OCI-LY7 (cell line): Measurements from ENCODE around the gene MRPL36. TPM values are rescaled to one million over a fixed set of nuclear protein-coding genes. Genes with fewer than 3 reads are reported as not detected.

Experiments
- BruUV-seq: library from RNA; stranded (reverse); fragments of 400-500 nt; replicated peaks from 2 replicates; lab custom pipeline; 2021; lab: Mats Ljungman, UMichigan
- CTCF ChIA-PET: fragments of 300-600 bp; sonication (Branson Sonifier 250); formaldehyde crosslinking; loops from one replicate; lab custom pipeline; 2022; ENCODE audit warnings: antibody characterized with exemption; ENCODE audit not compliant: unreplicated experiment; lab: Charles Lee
- POLR2A ChIA-PET: fragments of 300-600 bp; sonication (Branson Sonifier 250); formaldehyde crosslinking; loops from one replicate; lab custom pipeline; 2022; ENCODE audit warnings: antibody characterized with exemption; lab: Charles Lee
- DNase-seq: peaks from one replicate; pipeline ENCODE4 v3.0.0-alpha.2; 2015; ENCODE audit warnings: low spot score
- H2AFZ ChIP-seq: fragments of 200-600 bp; sonication (generic), shearing (Covaris generic); 2 replicates; pipeline ENCODE4 v1.6.1; 2014; ENCODE audit warnings: mild to moderate bottlenecking, antibody characterized with exemption, low read length, moderate library complexity
- H3K27ac ChIP-seq: fragments of 200-600 bp; sonication (generic); 2 replicates; pipeline ENCODE4 v1.5.1; 2014; ENCODE audit warnings: mixed run types, low read depth, mild to moderate bottlenecking, moderate library complexity, low read length, inconsistent platforms; ENCODE audit not compliant: poor library complexity, severe bottlenecking
- H3K36me3 ChIP-seq: fragments of 200-600 bp; sonication (generic); 2 replicates; pipeline ENCODE4 v1.6.1; 2014; ENCODE audit warnings: mild to moderate bottlenecking, antibody characterized with exemption, low read length, moderate library complexity, mixed read lengths; ENCODE audit not compliant: insufficient read depth
- H3K4me1 ChIP-seq: fragments of 200-600 bp; sonication (generic); 2 replicates; pipeline ENCODE4 v1.5.1; 2014; ENCODE audit warnings: mild to moderate bottlenecking, low read length; ENCODE audit not compliant: insufficient read depth, poor library complexity, severe bottlenecking
- H3K4me2 ChIP-seq: fragments of 200-600 bp; sonication (generic); 2 replicates; pipeline ENCODE4 v1.6.1; 2014; ENCODE audit warnings: mild to moderate bottlenecking, low read length
- H3K4me3 ChIP-seq: fragments of 200-600 bp; sonication (generic); 2 replicates; pipeline ENCODE4 v1.5.1; 2014; ENCODE audit warnings: mild to moderate bottlenecking, low read depth, low read length; ENCODE audit not compliant: poor library complexity, severe bottlenecking
- H3K79me2 ChIP-seq: fragments of 200-600 bp; sonication (generic); 2 replicates; pipeline ENCODE4 v1.6.1; 2016; ENCODE audit warnings: low read depth, mild to moderate bottlenecking, low read length, moderate library complexity, mixed read lengths; ENCODE audit not compliant: insufficient read depth
- H3K9me2 ChIP-seq: fragments of 200-600 bp; sonication (generic); 2 replicates; pipeline ENCODE4 v1.6.1; 2016; ENCODE audit warnings: mild to moderate bottlenecking, low read length, mixed read lengths; ENCODE audit not compliant: insufficient read depth
- H3K9me3 ChIP-seq: fragments of 200-600 bp; sonication (generic); 2 replicates; pipeline ENCODE4 v1.6.1; 2014; ENCODE audit warnings: mild to moderate bottlenecking, mixed run types, low read length, mixed read lengths
- H4K20me1 ChIP-seq: fragments of 200-600 bp; sonication (generic); 2 replicates; pipeline ENCODE4 v1.6.1; 2014; ENCODE audit warnings: mild to moderate bottlenecking, antibody characterized with exemption, low read length, moderate library complexity, mixed read lengths; ENCODE audit not compliant: insufficient read depth
- EZH2phosphoT487 ChIP-seq: fragments of 200-600 bp; sonication (generic); IDR thresholded peaks from 2 replicates; pipeline ENCODE4 v1.6.1; 2018; ENCODE audit warnings: low read depth, borderline replicate concordance, mild to moderate bottlenecking, mixed run types, antibody characterized with exemption, low read length, moderate library complexity, mixed read lengths
- intact Hi-C: fragments of 100-400 bp; cut with micrococcal nuclease; formaldehyde crosslinking; loops from one replicate; pipeline ENCODE4 v1.10.0; 2022; ENCODE audit not compliant: unreplicated experiment
- total RNA-seq, 2 experiments: library from RNA; depleted of rRNA in 1 of 2; stranded (reverse); fragments of >200 nt in 1 of 2; shearing (Covaris generic) in 1 of 2; gene quantifications; 2 replicates each; pipeline ENCODE4 v1.2.3, GENCODE V29; 2014 to 2022
- TF ChIP-seq, protein P1 (sequence below): fragments of 200-600 bp; sonication (generic); conservative IDR thresholded peaks from 2 replicates; pipeline ENCODE4 v1.5.1; 2014; ENCODE audit warnings: mild to moderate bottlenecking, antibody characterized with exemption, low read length, moderate library complexity, mixed read lengths

MRPL36 gene
- total RNA-seq, 2 experiments from 2014 or later: 91.7 to 93.8 TPM

DNA sequence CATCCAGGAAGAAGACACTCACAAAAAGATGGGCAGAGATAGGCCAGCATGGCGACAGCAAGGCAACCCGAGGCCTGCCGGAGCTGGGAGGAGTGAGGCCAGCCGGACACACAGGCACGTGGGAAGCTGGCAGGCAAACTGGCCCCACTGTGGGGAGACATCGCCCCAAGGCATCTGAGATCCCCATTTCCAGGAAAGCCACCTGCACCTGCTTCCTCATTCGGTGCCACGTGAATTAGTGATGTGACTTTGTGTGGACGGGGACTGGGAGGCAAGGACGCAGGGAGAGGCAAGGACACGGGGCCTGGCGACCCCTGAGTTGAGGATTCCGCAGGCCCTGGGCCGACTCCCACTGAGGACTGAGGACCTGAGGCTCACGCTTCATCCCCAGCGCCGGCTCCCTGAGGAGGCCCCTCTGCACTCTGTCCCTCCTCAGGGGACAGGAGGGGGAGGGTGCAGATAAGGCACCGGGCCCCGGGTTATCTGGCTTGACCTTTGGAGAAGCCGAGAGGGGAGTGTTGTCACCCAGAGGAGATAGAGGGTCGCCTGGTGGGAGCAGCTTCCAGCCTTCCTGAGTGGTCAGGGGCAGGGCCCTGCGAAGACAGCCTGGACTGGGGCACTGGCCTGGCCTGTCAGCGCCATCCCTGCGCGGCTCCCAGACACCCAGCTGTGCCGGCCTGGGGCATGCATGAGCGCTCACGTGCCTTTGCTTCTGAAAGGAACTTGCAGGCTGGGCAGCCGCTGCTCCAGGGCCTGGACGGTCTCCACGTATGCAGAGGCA is 41.3 kb upstream of the MRPL36 start:
- Histone ChIP-seq H4K20me1 (no peaks in the 10 kb centered on the region), H2AFZ (no peak overlapping the region), H3K4me3 (no peak overlapping the region), H3K27ac (no peak overlapping the region), H3K4me2 (no peak overlapping the region), H3K36me3 (no peaks in the 10 kb centered on the region), H3K9me3 (no peaks in the 10 kb centered on the region), H3K79me2 (no peaks in the 10 kb centered on the region), H3K4me1 (no peaks in the 10 kb centered on the region), H3K9me2 (no peaks in the 10 kb centered on the region)
- no TSS peak for BruUV-seq
- no peak for DNase-seq
- TF ChIP-seq EZH2phosphoT487: no peak
- TF ChIP-seq, protein P1, sequence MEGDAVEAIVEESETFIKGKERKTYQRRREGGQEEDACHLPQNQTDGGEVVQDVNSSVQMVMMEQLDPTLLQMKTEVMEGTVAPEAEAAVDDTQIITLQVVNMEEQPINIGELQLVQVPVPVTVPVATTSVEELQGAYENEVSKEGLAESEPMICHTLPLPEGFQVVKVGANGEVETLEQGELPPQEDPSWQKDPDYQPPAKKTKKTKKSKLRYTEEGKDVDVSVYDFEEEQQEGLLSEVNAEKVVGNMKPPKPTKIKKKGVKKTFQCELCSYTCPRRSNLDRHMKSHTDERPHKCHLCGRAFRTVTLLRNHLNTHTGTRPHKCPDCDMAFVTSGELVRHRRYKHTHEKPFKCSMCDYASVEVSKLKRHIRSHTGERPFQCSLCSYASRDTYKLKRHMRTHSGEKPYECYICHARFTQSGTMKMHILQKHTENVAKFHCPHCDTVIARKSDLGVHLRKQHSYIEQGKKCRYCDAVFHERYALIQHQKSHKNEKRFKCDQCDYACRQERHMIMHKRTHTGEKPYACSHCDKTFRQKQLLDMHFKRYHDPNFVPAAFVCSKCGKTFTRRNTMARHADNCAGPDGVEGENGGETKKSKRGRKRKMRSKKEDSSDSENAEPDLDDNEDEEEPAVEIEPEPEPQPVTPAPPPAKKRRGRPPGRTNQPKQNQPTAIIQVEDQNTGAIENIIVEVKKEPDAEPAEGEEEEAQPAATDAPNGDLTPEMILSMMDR: no peak
- ChIA-PET CTCF (no interaction called here), POLR2A (interaction anchor here (0.7 kb wide), 1 partner anchor 55 kb away, joined by 3 read pairs; no protein-coding TSS in a partner anchor)
- intact Hi-C loops: no loop called here

DNA sequence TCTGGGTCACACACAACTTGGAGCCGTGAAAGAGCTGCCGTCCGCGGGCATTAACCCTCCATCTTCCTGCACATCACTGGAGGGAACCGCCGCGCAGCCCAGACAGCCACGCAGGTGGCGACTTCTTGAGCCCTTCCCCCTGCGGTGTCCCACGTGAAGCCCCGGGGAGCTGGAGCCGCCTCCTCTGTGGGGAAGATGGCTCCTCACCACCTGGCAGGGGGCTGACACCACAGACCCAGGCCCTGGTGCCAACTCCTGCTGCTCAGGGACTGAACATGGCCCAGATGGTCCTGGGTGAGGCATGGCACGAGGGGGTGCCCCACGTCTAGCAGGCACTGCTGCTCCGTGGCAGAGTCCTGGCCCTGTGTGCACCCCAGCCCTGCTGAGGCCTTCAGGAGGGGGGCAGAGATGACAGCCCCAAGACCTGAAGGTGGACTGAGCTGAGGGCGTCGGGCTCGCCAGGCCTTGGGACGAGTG is 40.5 kb upstream of the MRPL36 start:
- Histone ChIP-seq H3K4me1 (no peaks in the 10 kb centered on the region), H3K79me2 (no peaks in the 10 kb centered on the region), H3K9me2 (no peaks in the 10 kb centered on the region), H3K27ac (no peak overlapping the region), H3K36me3 (no peaks in the 10 kb centered on the region), H4K20me1 (no peaks in the 10 kb centered on the region), H3K4me2 (no peak overlapping the region), H3K9me3 (no peaks in the 10 kb centered on the region), H3K4me3 (no peak overlapping the region), H2AFZ (no peak overlapping the region)
- intact Hi-C loops: no loop called here
- TF ChIP-seq EZH2phosphoT487: no peak
- TF ChIP-seq, protein P1: no peak
- no TSS peak for BruUV-seq
- DNase-seq: no peak
- ChIA-PET CTCF (no interaction called here), POLR2A (no interaction called here)

GRCh38 chr5:1838013-1838412 is 38.4 kb upstream of the MRPL36 start:
- H3K4me2 ChIP-seq: no peak overlapping the region
- no peaks in the 10 kb centered on the region for H3K36me3 ChIP-seq
- CTCF ChIA-PET: no interaction called here
- H3K4me3 ChIP-seq: no peak overlapping the region
- no peaks in the 10 kb centered on the region for H4K20me1 ChIP-seq
- no peak overlapping the region for H2AFZ ChIP-seq
- no peak overlapping the region for H3K27ac ChIP-seq
- no peak for DNase-seq
- H3K79me2 ChIP-seq: no peaks in the 10 kb centered on the region
- BruUV-seq: no TSS peak
- intact Hi-C loops: no loop called here
- H3K9me2 ChIP-seq: no peaks in the 10 kb centered on the region
- no peaks in the 10 kb centered on the region for H3K4me1 ChIP-seq
- no peaks in the 10 kb centered on the region for H3K9me3 ChIP-seq
- TF ChIP-seq, protein P1: no peak
- TF ChIP-seq EZH2phosphoT487: no peak
- POLR2A ChIA-PET: no interaction called here
